Vagina (tissue), 2 donors: ENCODE data around the gene KCNH8. TPM values are rescaled to one million over a fixed set of nuclear protein-coding genes. Genes with fewer than 3 reads are reported as not detected.

Source experiments
- DNase-seq, 2 donors: peaks; one replicate each; pipeline ENCODE4 v3.0.0-alpha.2; 2017; ENCODE audit errors: extremely low spot score in 2 of 2
- H3K27ac ChIP-seq: fragments of 200-600 bp; sonication (generic); one replicate; pipeline ENCODE4 v1.5.1; 2019
- H3K27me3 ChIP-seq: fragments of 200-600 bp; sonication (generic); one replicate; pipeline ENCODE4 v1.5.1; 2019
- H3K36me3 ChIP-seq, 2 donors: fragments of 200-600 bp; sonication (generic); one replicate each; pipeline ENCODE4 v1.5.1; 2017 to 2019
- H3K4me1 ChIP-seq: fragments of 200-600 bp; sonication (generic); one replicate; pipeline ENCODE4 v1.5.1; 2019
- H3K4me3 ChIP-seq, 2 donors: fragments of 200-600 bp; sonication (generic); 1 replicate in 1 of 2; 2 replicates in 1 of 2; pipeline ENCODE4 v1.5.1; 2016 to 2019
- H3K9me3 ChIP-seq: fragments of 200-600 bp; sonication (generic); one replicate; pipeline ENCODE4 v1.5.1; 2019
- POLR2A ChIP-seq, 2 donors: fragments of 450-650 bp; IDR thresholded peaks; one replicate each; pipeline ENCODE4 v1.6.1; 2017; ENCODE audit warnings: antibody characterized with exemption in 2 of 2, mild to moderate bottlenecking in 2 of 2, moderate library complexity in 2 of 2
- POLR2AphosphoS5 ChIP-seq, 2 donors: sonication (generic); formaldehyde crosslinking; IDR thresholded peaks; one replicate each; pipeline ENCODE4 v1.9.0; 2017; ENCODE audit warnings: antibody characterized with exemption in 2 of 2, mild to moderate bottlenecking in 2 of 2, low read depth in 1 of 2; ENCODE audit not compliant: insufficient read depth in 1 of 2
- intact Hi-C: fragments of 100-400 bp; cut with DNase I; formaldehyde crosslinking; loops from one replicate; pipeline ENCODE4 v1.15.1; 2023
- total RNA-seq: library from RNA; depleted of rRNA; stranded (reverse); fragments of >200 nt; gene quantifications from one replicate; pipeline ENCODE4 v1.2.3, GENCODE V29; 2016
- TF ChIP-seq, protein P1 (sequence below), 3 experiments: fragments of 450-650 bp in 2 of 3; fragments of 200-600 bp in 1 of 3; sonication (generic) in 1 of 3; IDR thresholded peaks; one replicate each; pipeline ENCODE4 v1.5.1; 2017 to 2019; ENCODE audit warnings: antibody characterized with exemption in 3 of 3, mild to moderate bottlenecking in 2 of 3, moderate library complexity in 2 of 3

KCNH8 gene
- total RNA-seq, 1 donor from 2014 or later, result 2.0 TPM

DNA sequence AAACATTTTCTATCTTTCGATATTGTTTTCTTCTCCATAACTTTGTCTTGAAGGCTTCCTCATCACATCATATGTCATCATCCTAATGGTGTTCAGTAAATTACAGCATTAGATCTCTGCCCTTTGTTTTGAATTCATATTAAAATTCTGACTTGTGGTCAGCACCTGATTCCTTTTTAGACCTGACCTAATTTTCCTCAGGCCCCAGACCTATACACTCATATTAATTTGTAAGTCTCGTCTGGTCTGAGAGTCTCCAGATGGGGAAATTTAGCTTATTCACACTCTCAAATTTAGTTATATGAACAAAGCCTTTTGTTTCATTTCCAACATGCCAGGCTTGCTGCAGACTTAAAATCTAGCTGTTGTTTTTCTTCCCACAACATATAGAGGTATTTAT, 248.4 kb downstream of the KCNH8 start:
- Histone ChIP-seq H3K9me3 (no peaks in the 10 kb centered on the region), H3K27me3 (no peaks in the 10 kb centered on the region), H3K4me1 (no peaks in the 10 kb centered on the region), H3K36me3 (no peaks in the 10 kb centered on the region), H3K27ac (no peak overlapping the region), H3K4me3 (no peak overlapping the region)
- TF ChIP-seq, protein P1, sequence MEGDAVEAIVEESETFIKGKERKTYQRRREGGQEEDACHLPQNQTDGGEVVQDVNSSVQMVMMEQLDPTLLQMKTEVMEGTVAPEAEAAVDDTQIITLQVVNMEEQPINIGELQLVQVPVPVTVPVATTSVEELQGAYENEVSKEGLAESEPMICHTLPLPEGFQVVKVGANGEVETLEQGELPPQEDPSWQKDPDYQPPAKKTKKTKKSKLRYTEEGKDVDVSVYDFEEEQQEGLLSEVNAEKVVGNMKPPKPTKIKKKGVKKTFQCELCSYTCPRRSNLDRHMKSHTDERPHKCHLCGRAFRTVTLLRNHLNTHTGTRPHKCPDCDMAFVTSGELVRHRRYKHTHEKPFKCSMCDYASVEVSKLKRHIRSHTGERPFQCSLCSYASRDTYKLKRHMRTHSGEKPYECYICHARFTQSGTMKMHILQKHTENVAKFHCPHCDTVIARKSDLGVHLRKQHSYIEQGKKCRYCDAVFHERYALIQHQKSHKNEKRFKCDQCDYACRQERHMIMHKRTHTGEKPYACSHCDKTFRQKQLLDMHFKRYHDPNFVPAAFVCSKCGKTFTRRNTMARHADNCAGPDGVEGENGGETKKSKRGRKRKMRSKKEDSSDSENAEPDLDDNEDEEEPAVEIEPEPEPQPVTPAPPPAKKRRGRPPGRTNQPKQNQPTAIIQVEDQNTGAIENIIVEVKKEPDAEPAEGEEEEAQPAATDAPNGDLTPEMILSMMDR (IDR thresholded peaks at IDR 0.05), result no peak
- TF ChIP-seq POLR2A (IDR thresholded peaks at IDR 0.05), result no peak
- TF ChIP-seq POLR2AphosphoS5 (IDR thresholded peaks at IDR 0.05; ENCODE audit: insufficient read depth in 1 of 2, low read depth in 1 of 2), result no peak
- intact Hi-C loops, result no loop called here
- DNase-seq, result no peak

DNA sequence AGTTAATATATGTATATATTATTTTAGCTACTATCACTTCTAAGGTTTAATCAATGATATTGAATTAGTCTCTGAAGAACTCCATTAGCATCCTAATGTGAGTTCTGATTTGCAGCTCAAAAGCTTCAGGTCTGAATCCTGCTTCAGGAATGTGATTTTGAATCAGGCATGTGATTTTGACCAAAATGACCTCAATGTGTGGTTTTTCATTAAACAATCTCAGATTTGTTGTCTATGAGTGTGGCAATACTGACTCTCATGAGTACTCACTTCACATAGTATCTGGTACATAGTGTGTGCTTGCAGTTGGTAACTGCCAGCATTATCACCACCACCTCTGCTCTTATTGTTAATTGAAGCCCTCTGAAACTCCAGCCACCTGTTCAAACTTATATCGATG, 251.0 kb downstream of the KCNH8 start:
- Histone ChIP-seq H3K36me3 (no peaks in the 10 kb centered on the region), H3K27ac (no peak overlapping the region), H3K4me3 (no peak overlapping the region), H3K9me3 (no peaks in the 10 kb centered on the region), H3K4me1 (no peaks in the 10 kb centered on the region), H3K27me3 (no peaks in the 10 kb centered on the region)
- no peak for DNase-seq
- intact Hi-C loops, result no loop called here
- TF ChIP-seq, protein P1 (IDR thresholded peaks at IDR 0.05), result no peak
- TF ChIP-seq POLR2A (IDR thresholded peaks at IDR 0.05) (no peak), POLR2AphosphoS5 (IDR thresholded peaks at IDR 0.05; ENCODE audit: insufficient read depth in 1 of 2, low read depth in 1 of 2) (no peak)

DNA sequence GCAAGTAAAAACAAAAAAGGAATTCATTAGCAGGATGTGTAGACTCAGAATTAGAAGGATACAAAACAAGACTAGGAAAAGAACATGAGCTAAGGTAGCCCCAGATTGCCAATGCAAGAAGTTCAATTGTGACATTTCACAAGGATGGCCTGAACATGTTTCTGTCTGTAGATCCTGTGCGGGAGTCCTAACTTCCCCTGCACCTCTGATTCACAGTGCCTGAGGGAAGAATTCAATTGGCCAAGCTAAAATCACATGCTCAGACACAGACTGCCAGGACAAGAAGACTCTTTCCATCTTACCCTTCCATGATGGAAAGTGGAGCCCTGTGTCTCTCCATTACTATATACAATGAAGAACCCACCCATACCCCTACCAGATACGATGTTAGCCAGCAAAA, 251.5 kb downstream of the KCNH8 start:
- TF ChIP-seq POLR2AphosphoS5 (IDR thresholded peaks at IDR 0.05; ENCODE audit: insufficient read depth in 1 of 2, low read depth in 1 of 2), result no peak
- TF ChIP-seq, protein P1 (IDR thresholded peaks at IDR 0.05), result no peak
- no peak for TF ChIP-seq POLR2A (IDR thresholded peaks at IDR 0.05)
- H3K9me3 ChIP-seq, result no peaks in the 10 kb centered on the region
- no peaks in the 10 kb centered on the region for H3K36me3 ChIP-seq
- H3K27me3 ChIP-seq, result no peaks in the 10 kb centered on the region
- no peak overlapping the region for H3K4me3 ChIP-seq
- no peaks in the 10 kb centered on the region for H3K4me1 ChIP-seq
- no peak overlapping the region for H3K27ac ChIP-seq
- DNase-seq, result no peak
- intact Hi-C loops, result no loop called here

DNA sequence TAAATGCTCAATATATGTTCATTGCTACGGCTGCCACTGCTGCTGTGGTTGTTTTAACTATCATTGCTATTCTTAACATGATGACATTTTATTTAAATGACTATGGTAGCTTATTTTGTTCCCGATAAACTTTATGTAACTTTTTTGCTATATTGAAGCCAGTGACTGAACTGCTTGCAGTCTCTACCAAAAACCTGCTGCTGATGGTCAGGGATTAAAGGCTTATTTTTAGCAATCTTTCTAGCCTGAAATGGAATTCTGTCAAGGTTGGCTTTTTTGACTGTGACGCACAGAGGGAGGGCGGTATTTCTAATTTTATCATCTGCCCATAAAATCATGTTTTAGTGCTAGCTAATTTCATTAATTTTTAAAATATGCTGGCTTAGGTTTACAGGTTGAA, 271.8 kb downstream of the KCNH8 start:
- no peak overlapping the region for H3K27ac ChIP-seq
- H3K4me3 ChIP-seq, result no peak overlapping the region
- no peaks in the 10 kb centered on the region for H3K36me3 ChIP-seq
- H3K4me1 ChIP-seq, result no peaks in the 10 kb centered on the region
- H3K9me3 ChIP-seq, result no peaks in the 10 kb centered on the region
- intact Hi-C loops, result no loop called here
- no peak for DNase-seq
- H3K27me3 ChIP-seq, result no peaks in the 10 kb centered on the region
- TF ChIP-seq POLR2A (IDR thresholded peaks at IDR 0.05) (no peak), POLR2AphosphoS5 (IDR thresholded peaks at IDR 0.05; ENCODE audit: insufficient read depth in 1 of 2, low read depth in 1 of 2) (no peak)
- TF ChIP-seq, protein P1 (IDR thresholded peaks at IDR 0.05), result no peak

DNA sequence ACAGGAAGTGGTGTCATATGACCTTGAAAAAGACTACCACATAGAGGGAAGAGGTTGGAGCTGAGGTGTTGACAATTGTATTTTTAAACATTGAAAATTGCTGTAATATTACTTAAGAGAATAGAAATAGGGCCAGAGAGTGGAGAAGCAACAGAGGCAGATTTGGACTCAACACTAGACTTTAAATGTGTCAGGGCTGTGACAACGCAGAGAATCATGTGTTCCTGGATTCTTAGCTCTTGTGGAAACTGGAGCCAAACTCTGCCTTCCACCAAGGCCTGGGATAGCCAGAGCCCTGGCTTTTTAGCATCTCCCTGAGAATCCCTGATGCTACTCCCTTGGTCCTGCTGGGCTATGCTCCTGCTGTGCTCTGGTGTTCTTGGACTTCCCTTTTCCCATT, 277.5 kb downstream of the KCNH8 start:
- Histone ChIP-seq H3K4me3 (no peak overlapping the region), H3K36me3 (no peaks in the 10 kb centered on the region), H3K4me1 (no peaks in the 10 kb centered on the region), H3K9me3 (no peaks in the 10 kb centered on the region), H3K27me3 (no peaks in the 10 kb centered on the region), H3K27ac (no peak overlapping the region)
- TF ChIP-seq POLR2AphosphoS5 (IDR thresholded peaks at IDR 0.05; ENCODE audit: insufficient read depth in 1 of 2, low read depth in 1 of 2), result no peak
- TF ChIP-seq, protein P1 (IDR thresholded peaks at IDR 0.05), result no peak
- intact Hi-C loops, result no loop called here
- no peak for DNase-seq
